Retinal pigment epithelial cell (primary cell): ENCODE results near the gene COL20A1.

Experiments used
- DNase-seq: peaks from one replicate; pipeline ENCODE4 v3.0.0-alpha.2; 2010; ENCODE audit warnings: low read depth
- H3K4me3 ChIP-seq: 2 replicates; pipeline ENCODE4 v1.5.1; 2011; ENCODE audit warnings: mild to moderate bottlenecking, low read length, control low read depth, moderate library complexity
- TF ChIP-seq, protein P1 (sequence below): conservative IDR thresholded peaks from 2 replicates; pipeline ENCODE4 v1.5.1; 2011; ENCODE audit warnings: low read depth, low read length, control low read depth, inconsistent platforms

COL20A1 gene

DNA sequence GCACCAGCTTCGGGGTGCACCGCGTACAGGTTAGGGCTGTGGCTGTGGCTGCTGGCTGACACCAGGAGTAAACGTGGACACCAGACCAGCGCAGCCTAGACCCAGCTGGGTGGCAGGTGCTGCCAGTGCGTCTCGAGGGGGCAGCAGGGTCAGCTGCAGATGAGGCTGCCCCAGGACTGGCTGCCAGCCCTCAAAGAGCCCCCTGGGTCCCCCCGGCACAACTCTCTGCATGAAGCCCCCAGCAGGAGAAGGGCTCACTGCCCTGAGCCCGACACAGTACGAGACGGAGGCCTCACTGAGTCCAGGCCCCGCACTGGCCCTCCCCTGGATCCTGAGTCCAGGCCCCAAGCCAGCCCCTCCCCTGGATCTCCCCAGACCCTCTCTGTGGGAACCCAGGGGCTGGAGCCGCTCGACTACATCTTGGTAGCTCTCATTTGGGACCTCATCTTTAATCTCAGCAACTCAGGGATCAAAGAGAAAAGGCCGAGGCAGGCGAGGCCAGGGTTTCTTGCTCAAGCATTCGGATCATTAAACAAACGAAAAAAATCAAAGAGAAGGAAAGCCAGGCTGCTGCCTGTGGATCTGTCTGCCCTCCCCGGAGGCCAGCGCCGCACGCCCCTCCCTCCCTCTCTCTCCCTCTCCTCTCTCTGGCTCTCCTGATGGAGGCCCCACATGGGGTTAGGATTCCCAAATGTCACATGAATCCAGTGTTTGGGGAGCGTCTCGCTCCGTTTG lies 31.8 kb upstream of the COL20A1 start:
- no peak overlapping the region for H3K4me3 ChIP-seq
- DNase-seq: no peak
- TF ChIP-seq, protein P1, sequence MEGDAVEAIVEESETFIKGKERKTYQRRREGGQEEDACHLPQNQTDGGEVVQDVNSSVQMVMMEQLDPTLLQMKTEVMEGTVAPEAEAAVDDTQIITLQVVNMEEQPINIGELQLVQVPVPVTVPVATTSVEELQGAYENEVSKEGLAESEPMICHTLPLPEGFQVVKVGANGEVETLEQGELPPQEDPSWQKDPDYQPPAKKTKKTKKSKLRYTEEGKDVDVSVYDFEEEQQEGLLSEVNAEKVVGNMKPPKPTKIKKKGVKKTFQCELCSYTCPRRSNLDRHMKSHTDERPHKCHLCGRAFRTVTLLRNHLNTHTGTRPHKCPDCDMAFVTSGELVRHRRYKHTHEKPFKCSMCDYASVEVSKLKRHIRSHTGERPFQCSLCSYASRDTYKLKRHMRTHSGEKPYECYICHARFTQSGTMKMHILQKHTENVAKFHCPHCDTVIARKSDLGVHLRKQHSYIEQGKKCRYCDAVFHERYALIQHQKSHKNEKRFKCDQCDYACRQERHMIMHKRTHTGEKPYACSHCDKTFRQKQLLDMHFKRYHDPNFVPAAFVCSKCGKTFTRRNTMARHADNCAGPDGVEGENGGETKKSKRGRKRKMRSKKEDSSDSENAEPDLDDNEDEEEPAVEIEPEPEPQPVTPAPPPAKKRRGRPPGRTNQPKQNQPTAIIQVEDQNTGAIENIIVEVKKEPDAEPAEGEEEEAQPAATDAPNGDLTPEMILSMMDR: no peak

DNA sequence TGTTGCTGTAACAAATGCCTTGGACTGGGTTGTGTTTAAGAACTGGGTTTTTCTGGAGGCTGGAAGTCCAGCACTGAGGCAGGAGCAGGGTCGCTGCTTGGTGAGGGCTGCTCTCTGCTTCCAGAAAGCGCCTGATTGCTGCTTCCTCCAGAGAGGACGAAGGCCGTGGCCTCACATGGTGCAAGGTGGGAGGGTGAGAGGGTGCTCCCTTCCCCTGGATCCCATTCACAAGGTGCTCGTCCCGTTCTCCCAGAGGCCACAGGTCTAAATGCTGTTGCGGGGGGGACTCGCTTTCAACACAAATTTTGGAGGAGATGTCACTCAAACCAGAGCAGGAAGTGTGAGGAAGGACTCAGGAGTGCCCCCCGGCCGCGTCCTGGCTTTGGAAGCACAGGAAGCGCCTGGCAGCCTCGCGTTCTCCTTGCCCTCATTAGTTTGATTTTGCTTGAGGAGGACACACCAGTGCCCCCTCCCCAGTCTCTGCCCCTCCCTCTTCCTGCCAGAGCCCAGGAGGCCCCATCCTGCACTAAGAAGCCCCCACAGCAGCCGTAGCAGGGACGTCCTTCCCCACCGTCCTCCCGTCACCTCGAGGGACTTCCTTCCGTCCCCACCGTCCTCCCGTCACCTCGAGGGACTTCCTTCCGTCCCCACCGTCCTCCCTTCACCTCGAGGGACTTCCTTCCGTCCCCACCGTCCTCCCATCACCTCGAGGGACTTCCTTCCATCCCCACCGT lies 31.0 kb upstream of the COL20A1 start:
- TF ChIP-seq, protein P1: no peak
- no peak for DNase-seq
- H3K4me3 ChIP-seq: no peak overlapping the region

DNA sequence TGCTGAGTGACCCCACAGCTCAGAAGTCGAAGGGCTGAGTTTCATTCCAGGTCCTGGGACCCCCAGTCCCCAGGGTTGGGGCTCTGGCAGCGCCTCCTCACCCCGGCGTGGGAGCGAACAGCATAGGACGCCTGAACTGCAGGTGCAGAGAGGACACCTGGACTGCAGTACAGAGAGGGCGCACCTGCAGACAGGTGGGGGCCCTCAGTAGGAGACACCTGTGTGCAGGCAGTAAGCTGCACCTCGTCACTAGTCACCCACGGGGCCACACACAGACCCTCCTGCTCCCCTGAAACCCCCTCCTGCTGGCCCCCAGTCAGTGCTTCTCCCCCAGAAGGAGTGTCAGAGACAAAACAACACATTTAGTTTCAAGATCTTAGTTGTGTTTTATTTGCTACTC lies 30.1 kb upstream of the COL20A1 start:
- TF ChIP-seq, protein P1: no peak
- no peak for DNase-seq
- no peak overlapping the region for H3K4me3 ChIP-seq

DNA sequence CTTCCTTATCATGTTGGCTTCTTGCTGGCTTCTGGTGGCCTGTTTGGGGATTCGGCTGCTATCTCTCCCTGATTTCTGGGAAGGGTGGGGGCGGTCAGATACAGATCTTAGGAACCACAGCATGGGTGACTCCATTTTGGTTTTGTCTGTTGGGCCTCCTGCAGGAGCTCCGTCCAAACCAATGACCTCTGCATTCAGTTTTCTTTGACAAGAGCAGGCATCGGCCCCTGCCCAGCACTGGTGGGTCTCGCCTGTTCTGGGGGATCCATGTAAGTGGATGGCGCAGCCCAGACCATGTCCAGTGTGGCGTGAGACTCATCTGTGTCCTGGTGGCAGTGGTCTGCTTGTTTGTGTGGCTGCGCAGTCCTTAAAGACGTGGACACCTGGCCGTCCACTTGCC lies 29.0 kb upstream of the COL20A1 start:
- no peak overlapping the region for H3K4me3 ChIP-seq
- TF ChIP-seq, protein P1: no peak

DNA sequence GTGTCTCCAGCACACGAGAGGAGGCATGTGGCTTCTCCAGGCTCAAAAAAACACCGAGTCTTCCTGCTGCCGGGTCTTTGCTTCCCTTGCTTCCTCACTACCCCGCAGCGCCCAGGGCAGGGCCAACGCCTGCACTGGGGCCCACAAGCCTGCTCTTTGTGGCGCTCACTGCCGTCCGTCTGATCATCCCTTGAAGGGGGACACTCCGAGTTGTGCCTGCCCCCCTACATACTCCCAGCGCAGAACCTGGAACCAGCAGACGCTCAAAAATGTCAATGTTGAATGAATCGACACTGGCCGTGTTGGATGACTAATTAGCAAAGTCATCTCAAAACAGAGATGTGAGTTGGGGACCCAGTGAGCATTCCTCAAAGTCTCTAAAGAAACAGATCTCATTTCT lies 28.5 kb upstream of the COL20A1 start:
- H3K4me3 ChIP-seq: no peak overlapping the region
- no peak for DNase-seq
- TF ChIP-seq, protein P1: no peak

More for the DNA sequence above, 29.0 kb upstream of the COL20A1 start:
- DNase-seq: no peak

DNA sequence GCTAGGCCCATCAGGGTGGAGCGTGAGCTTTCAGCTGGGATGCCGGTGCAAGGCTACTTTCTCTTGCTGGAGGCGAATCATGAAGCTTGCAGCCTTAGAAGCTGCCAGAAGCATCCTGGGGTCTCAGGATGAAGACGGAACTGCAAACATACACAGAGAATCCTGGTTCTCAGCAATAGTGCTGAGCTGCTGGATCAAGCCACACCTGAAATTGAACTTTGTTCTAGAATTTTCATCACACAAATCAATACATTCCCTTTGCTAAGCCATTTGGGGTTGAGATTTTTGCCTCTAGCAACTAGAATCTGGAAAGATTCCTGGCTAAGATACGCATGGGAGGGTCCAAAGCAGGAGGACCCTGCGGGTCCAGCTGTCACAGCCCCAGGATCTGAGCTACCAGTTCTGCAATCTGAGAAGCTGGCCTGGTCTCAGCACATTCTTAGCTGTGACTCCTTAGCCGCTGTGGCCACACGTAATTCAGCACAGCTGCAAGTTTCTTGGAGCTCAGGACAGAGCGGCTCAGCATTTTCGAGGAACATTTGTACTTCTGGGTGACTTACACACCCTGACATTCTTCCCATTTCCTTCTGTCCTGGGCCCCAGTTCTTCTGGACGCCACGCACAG lies 27.0 kb upstream of the COL20A1 start:
- no peak overlapping the region for H3K4me3 ChIP-seq
- TF ChIP-seq, protein P1: no peak
- no peak for DNase-seq
